Activated T-cell treated with anti-CD3 and anti-CD28 coated beads, Interleukin-2, amount 50 U/mL, for 4 hours (primary cell): Measurements from ENCODE around the gene TCF7L1. TPM values are rescaled to one million over a fixed set of nuclear protein-coding genes. Genes with fewer than 3 reads are reported as not detected.
A peak's percentile ranks its signal among the peaks of the same experiment; 100 is the strongest.

Source experiments
- ATAC-seq, 2 donors: fragments of 200-7000 bp; cut with Tn5 transposase; one replicate each; pipeline ENCODE4 v1.10.0; 2021
- DNase-seq: peaks from one replicate; pipeline ENCODE4 v3.0.0-alpha.2; 2020
- H3K27me3 Mint-ChIP-seq: one replicate; pipeline ENCODE4 v1.8.0; 2021; ENCODE audit warnings: low read depth, mixed read lengths
- H3K36me3 Mint-ChIP-seq: one replicate; pipeline ENCODE4 v1.8.0; 2022; ENCODE audit warnings: mixed read lengths; ENCODE audit not compliant: insufficient read depth
- H3K4me1 Mint-ChIP-seq: one replicate; pipeline ENCODE4 v1.8.0; 2021; ENCODE audit warnings: low read depth, mixed read lengths
- H3K4me3 Mint-ChIP-seq: one replicate; pipeline ENCODE4 v1.8.0; 2021; ENCODE audit warnings: mild to moderate bottlenecking, moderate library complexity, mixed read lengths
- H3K9me3 Mint-ChIP-seq: one replicate; pipeline ENCODE4 v1.8.0; 2021; ENCODE audit warnings: mixed read lengths
- total RNA-seq, 3 donors: library from RNA; stranded (reverse); gene quantifications; one replicate each; pipeline ENCODE4 v1.2.1, GENCODE V29; 2021

Gene TCF7L1
- under 1 TPM; 0.11 to 0.29 (median 0.13) TPM for total RNA-seq

GRCh38 chr2:85132834-85133637, at the start of gene TCF7L1:
Gene TCF7L1 (plus strand): TSS chr2:85133392. CDS start chr2:85133685, 293 bp downstream.
- ATAC-seq, result peak; percentile 66 to 74
- Mint-ChIP-seq H3K4me3 (peak within 1 kb of the TSS; percentile 70), H3K9me3 (no peaks in the 10 kb centered on the region), H3K36me3 (no peaks in the 10 kb centered on the region), H3K27me3 (peaks cover 50% of the 10 kb centered on the region), H3K4me1 (peaks cover 10% of the 10 kb centered on the region)
- DNase-seq, result no peak

- Mint-ChIP-seq H3K9me3 (peaks cover 19% of the 10 kb centered on the region), H3K27me3 (peaks cover 28% of the 10 kb centered on the region), H3K4me3 (no peak overlapping the region), H3K36me3 (no peaks in the 10 kb centered on the region), H3K4me1 (no peaks in the 10 kb centered on the region)
- DNase-seq, result no peak
- peak; percentile 70 to 96 for ATAC-seq
Measured at GRCh38 chr2:85085563-85085962, 47.6 kb upstream of the TCF7L1 start.

GRCh38 chr2:85087541-85087940, 45.7 kb upstream of the TCF7L1 start:
- H3K4me1 Mint-ChIP-seq, result no peaks in the 10 kb centered on the region
- peaks cover 21% of the 10 kb centered on the region for H3K27me3 Mint-ChIP-seq
- DNase-seq (no peak), ATAC-seq (no peak)
- H3K9me3 Mint-ChIP-seq, result peaks cover 5% of the 10 kb centered on the region
- H3K4me3 Mint-ChIP-seq, result no peak overlapping the region
- no peaks in the 10 kb centered on the region for H3K36me3 Mint-ChIP-seq

- no peaks in the 10 kb centered on the region for H3K36me3 Mint-ChIP-seq
- peaks cover 16% of the 10 kb centered on the region for H3K27me3 Mint-ChIP-seq
- no peak for DNase-seq
- H3K4me3 Mint-ChIP-seq, result no peak overlapping the region
- H3K9me3 Mint-ChIP-seq, result no peaks in the 10 kb centered on the region
- ATAC-seq, result no peak
- no peaks in the 10 kb centered on the region for H3K4me1 Mint-ChIP-seq
Measured at GRCh38 chr2:85088921-85089320, 44.3 kb upstream of the TCF7L1 start.

- ATAC-seq (no peak), DNase-seq (no peak)
- Mint-ChIP-seq H3K27me3 (peaks cover 12% of the 10 kb centered on the region), H3K9me3 (no peaks in the 10 kb centered on the region), H3K4me3 (no peak overlapping the region), H3K36me3 (no peaks in the 10 kb centered on the region), H3K4me1 (no peaks in the 10 kb centered on the region)
Measured at GRCh38 chr2:85089585-85089984, 43.6 kb upstream of the TCF7L1 start.

- Mint-ChIP-seq H3K4me1 (no peaks in the 10 kb centered on the region), H3K9me3 (no peaks in the 10 kb centered on the region), H3K27me3 (peaks cover 19% of the 10 kb centered on the region), H3K4me3 (no peak overlapping the region), H3K36me3 (no peaks in the 10 kb centered on the region)
- DNase-seq (no peak), ATAC-seq (no peak)
Measured at GRCh38 chr2:85091838-85092237, 41.4 kb upstream of the TCF7L1 start.

GRCh38 chr2:85095094-85095493, 38.1 kb upstream of the TCF7L1 start:
- Mint-ChIP-seq H3K4me3 (no peak overlapping the region), H3K9me3 (no peaks in the 10 kb centered on the region), H3K27me3 (peaks cover 22% of the 10 kb centered on the region), H3K4me1 (no peaks in the 10 kb centered on the region), H3K36me3 (no peaks in the 10 kb centered on the region)
- no peak for DNase-seq
- ATAC-seq, result no peak

- no peaks in the 10 kb centered on the region for H3K36me3 Mint-ChIP-seq
- no peaks in the 10 kb centered on the region for H3K9me3 Mint-ChIP-seq
- no peak overlapping the region for H3K4me3 Mint-ChIP-seq
- no peaks in the 10 kb centered on the region for H3K4me1 Mint-ChIP-seq
- ATAC-seq (no peak), DNase-seq (no peak)
- peaks cover 20% of the 10 kb centered on the region for H3K27me3 Mint-ChIP-seq
Measured at GRCh38 chr2:85096616-85097015, 36.6 kb upstream of the TCF7L1 start.

GRCh38 chr2:85104228-85104627, 29.0 kb upstream of the TCF7L1 start:
- no peak for DNase-seq
- ATAC-seq, result no peak
- Mint-ChIP-seq H3K36me3 (no peaks in the 10 kb centered on the region), H3K9me3 (no peaks in the 10 kb centered on the region), H3K27me3 (peaks cover 3% of the 10 kb centered on the region), H3K4me3 (no peak overlapping the region), H3K4me1 (no peaks in the 10 kb centered on the region)

- DNase-seq (no peak), ATAC-seq (no peak)
- H3K9me3 Mint-ChIP-seq, result no peaks in the 10 kb centered on the region
- H3K4me3 Mint-ChIP-seq, result no peak overlapping the region
- no peaks in the 10 kb centered on the region for H3K36me3 Mint-ChIP-seq
- H3K4me1 Mint-ChIP-seq, result no peaks in the 10 kb centered on the region
- peaks cover 8% of the 10 kb centered on the region for H3K27me3 Mint-ChIP-seq
Measured at GRCh38 chr2:85106489-85107180, 26.6 kb upstream of the TCF7L1 start.

GRCh38 chr2:85110991-85111560, 22.1 kb upstream of the TCF7L1 start:
- Mint-ChIP-seq H3K9me3 (no peaks in the 10 kb centered on the region), H3K36me3 (no peaks in the 10 kb centered on the region), H3K27me3 (peaks cover 27% of the 10 kb centered on the region), H3K4me3 (no peak overlapping the region), H3K4me1 (no peaks in the 10 kb centered on the region)
- DNase-seq, result no peak
- ATAC-seq, result no peak

- Mint-ChIP-seq H3K4me3 (no peak overlapping the region), H3K9me3 (no peaks in the 10 kb centered on the region), H3K27me3 (peaks cover 29% of the 10 kb centered on the region), H3K36me3 (no peaks in the 10 kb centered on the region), H3K4me1 (no peaks in the 10 kb centered on the region)
- ATAC-seq (no peak), DNase-seq (no peak)
Measured at GRCh38 chr2:85111819-85112281, 21.3 kb upstream of the TCF7L1 start.

GRCh38 chr2:85112906-85113625, 20.1 kb upstream of the TCF7L1 start:
- Mint-ChIP-seq H3K4me3 (no peak overlapping the region), H3K9me3 (no peaks in the 10 kb centered on the region), H3K36me3 (no peaks in the 10 kb centered on the region), H3K27me3 (peaks cover 26% of the 10 kb centered on the region), H3K4me1 (no peaks in the 10 kb centered on the region)
- DNase-seq (no peak), ATAC-seq (no peak)
